Measurements from ENCODE around the gene DCAF11. TPM values are rescaled to one million over a fixed set of nuclear protein-coding genes. Genes with fewer than 3 reads are reported as not detected.
A peak's percentile ranks its signal among the peaks of the same experiment; 100 is the strongest.

DCAF11 gene
- total and polyA plus RNA-seq, 2 of the 13 experiments (the other 11 are each of a cell fraction or from before 2014, with no cell fraction given): 150 to 257 TPM

DNA sequence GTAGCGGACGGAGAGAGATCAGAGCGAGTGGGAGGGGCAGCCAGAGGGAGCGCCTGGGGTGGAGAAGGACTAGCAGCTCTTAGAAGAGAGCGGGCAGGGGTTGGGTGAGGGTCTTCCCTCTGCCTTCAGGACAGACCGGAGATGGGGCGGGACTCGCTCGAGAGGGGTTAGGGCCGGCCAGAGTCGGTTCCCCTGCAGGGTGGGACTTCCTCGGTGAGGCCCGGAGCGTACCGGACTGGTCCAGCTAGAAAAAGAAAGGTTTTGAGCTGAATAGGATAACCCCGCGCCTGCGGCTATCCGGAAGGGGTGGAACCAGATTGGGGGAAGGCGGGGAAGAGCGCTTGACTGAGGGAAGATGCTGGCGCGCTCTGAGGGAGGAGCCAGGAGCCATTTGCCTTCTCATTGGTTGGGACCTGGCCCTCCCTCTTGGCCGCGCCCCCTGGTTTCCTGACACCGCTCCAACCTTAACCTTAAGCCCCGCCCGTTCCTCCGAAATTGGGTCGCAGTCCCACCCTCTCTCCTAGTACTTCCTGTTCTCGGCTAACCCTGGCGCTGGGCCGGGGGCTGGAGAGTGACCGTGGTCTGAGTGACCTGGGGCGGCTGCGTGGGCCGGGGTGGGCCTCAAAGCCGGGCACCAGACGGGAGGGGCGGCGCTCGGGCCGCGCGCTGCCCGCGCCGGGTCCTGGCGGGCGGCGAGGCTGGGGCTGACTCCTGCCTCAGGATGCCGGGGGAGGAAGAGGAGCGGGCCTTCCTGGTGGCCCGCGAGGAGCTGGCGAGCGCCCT is 32.6 kb downstream of the DCAF11 start, which contains the start of gene RNF31 (continued):
- TF ChIP-seq, protein P1, sequence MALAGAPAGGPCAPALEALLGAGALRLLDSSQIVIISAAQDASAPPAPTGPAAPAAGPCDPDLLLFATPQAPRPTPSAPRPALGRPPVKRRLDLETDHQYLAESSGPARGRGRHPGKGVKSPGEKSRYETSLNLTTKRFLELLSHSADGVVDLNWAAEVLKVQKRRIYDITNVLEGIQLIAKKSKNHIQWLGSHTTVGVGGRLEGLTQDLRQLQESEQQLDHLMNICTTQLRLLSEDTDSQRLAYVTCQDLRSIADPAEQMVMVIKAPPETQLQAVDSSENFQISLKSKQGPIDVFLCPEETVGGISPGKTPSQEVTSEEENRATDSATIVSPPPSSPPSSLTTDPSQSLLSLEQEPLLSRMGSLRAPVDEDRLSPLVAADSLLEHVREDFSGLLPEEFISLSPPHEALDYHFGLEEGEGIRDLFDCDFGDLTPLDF (CRISPR knock-in tag; IDR thresholded peaks at IDR 0.05): peak; percentile 46
- TF ChIP-seq HMGA1 (CRISPR knock-in tag; conservative IDR thresholded peaks at IDR 0.05) (no peak), ZNF792 (CRISPR knock-in tag; IDR thresholded peaks at IDR 0.05) (no peak; the same call in 1 of the 2 replicates), ZFP36L2 (CRISPR knock-in tag; IDR thresholded peaks at IDR 0.05) (no peak; the same call in 1 of the 2 replicates), ZNF7 (CRISPR knock-in tag; IDR thresholded peaks at IDR 0.05) (peak; percentile 56; the same call in 1 of the 2 replicates), ERF (CRISPR knock-in tag; IDR thresholded peaks at IDR 0.05) (no peak)
- TF ChIP-seq, protein P2, sequence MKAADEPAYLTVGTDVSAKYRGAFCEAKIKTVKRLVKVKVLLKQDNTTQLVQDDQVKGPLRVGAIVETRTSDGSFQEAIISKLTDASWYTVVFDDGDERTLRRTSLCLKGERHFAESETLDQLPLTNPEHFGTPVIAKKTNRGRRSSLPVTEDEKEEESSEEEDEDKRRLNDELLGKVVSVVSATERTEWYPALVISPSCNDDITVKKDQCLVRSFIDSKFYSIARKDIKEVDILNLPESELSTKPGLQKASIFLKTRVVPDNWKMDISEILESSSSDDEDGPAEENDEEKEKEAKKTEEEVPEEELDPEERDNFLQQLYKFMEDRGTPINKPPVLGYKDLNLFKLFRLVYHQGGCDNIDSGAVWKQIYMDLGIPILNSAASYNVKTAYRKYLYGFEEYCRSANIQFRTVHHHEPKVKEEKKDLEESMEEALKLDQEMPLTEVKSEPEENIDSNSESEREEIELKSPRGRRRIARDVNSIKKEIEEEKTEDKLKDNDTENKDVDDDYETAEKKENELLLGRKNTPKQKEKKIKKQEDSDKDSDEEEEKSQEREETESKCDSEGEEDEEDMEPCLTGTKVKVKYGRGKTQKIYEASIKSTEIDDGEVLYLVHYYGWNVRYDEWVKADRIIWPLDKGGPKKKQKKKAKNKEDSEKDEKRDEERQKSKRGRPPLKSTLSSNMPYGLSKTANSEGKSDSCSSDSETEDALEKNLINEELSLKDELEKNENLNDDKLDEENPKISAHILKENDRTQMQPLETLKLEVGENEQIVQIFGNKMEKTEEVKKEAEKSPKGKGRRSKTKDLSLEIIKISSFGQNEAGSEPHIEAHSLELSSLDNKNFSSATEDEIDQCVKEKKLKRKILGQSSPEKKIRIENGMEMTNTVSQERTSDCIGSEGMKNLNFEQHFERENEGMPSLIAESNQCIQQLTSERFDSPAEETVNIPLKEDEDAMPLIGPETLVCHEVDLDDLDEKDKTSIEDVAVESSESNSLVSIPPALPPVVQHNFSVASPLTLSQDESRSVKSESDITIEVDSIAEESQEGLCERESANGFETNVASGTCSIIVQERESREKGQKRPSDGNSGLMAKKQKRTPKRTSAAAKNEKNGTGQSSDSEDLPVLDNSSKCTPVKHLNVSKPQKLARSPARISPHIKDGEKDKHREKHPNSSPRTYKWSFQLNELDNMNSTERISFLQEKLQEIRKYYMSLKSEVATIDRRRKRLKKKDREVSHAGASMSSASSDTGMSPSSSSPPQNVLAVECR (CRISPR knock-in tag; IDR thresholded peaks at IDR 0.05; ENCODE audit: borderline replicate concordance): no peak
- TF ChIP-seq, protein P3, sequence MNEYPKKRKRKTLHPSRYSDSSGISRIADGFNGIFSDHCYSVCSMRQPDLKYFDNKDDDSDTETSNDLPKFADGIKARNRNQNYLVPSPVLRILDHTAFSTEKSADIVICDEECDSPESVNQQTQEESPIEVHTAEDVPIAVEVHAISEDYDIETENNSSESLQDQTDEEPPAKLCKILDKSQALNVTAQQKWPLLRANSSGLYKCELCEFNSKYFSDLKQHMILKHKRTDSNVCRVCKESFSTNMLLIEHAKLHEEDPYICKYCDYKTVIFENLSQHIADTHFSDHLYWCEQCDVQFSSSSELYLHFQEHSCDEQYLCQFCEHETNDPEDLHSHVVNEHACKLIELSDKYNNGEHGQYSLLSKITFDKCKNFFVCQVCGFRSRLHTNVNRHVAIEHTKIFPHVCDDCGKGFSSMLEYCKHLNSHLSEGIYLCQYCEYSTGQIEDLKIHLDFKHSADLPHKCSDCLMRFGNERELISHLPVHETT (CRISPR knock-in tag; conservative IDR thresholded peaks at IDR 0.05): no peak; the same call in 1 of the 2 replicates
- TF ChIP-seq, protein P4, sequence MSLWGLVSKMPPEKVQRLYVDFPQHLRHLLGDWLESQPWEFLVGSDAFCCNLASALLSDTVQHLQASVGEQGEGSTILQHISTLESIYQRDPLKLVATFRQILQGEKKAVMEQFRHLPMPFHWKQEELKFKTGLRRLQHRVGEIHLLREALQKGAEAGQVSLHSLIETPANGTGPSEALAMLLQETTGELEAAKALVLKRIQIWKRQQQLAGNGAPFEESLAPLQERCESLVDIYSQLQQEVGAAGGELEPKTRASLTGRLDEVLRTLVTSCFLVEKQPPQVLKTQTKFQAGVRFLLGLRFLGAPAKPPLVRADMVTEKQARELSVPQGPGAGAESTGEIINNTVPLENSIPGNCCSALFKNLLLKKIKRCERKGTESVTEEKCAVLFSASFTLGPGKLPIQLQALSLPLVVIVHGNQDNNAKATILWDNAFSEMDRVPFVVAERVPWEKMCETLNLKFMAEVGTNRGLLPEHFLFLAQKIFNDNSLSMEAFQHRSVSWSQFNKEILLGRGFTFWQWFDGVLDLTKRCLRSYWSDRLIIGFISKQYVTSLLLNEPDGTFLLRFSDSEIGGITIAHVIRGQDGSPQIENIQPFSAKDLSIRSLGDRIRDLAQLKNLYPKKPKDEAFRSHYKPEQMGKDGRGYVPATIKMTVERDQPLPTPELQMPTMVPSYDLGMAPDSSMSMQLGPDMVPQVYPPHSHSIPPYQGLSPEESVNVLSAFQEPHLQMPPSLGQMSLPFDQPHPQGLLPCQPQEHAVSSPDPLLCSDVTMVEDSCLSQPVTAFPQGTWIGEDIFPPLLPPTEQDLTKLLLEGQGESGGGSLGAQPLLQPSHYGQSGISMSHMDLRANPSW (CRISPR knock-in tag; IDR thresholded peaks at IDR 0.05; ENCODE audit: borderline replicate concordance): no peak; the same call in 1 of the 2 replicates
- TF ChIP-seq, protein P5, sequence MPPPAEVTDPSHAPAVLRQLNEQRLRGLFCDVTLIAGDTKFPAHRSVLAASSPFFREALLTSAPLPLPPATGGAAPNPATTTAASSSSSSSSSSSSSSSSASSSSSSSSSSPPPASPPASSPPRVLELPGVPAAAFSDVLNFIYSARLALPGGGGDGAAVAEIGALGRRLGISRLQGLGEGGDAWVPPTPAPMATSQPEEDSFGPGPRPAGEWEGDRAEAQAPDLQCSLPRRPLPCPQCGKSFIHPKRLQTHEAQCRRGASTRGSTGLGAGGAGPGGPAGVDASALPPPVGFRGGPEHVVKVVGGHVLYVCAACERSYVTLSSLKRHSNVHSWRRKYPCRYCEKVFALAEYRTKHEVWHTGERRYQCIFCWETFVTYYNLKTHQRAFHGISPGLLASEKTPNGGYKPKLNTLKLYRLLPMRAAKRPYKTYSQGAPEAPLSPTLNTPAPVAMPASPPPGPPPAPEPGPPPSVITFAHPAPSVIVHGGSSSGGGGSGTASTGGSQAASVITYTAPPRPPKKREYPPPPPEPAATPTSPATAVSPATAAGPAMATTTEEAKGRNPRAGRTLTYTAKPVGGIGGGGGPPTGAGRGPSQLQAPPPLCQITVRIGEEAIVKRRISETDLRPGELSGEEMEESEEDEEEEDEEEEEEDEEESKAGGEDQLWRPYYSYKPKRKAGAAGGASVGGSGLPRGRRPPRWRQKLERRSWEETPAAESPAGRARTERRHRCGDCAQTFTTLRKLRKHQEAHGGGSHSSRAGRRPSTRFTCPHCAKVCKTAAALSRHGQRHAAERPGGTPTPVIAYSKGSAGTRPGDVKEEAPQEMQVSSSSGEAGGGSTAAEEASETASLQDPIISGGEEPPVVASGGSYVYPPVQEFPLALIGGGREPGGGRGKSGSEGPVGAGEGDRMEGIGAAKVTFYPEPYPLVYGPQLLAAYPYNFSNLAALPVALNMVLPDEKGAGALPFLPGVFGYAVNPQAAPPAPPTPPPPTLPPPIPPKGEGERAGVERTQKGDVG (CRISPR knock-in tag; IDR thresholded peaks at IDR 0.05; ENCODE audit: borderline replicate concordance): no peak
- TF ChIP-seq, protein P6, sequence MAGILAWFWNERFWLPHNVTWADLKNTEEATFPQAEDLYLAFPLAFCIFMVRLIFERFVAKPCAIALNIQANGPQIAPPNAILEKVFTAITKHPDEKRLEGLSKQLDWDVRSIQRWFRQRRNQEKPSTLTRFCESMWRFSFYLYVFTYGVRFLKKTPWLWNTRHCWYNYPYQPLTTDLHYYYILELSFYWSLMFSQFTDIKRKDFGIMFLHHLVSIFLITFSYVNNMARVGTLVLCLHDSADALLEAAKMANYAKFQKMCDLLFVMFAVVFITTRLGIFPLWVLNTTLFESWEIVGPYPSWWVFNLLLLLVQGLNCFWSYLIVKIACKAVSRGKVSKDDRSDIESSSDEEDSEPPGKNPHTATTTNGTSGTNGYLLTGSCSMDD (CRISPR knock-in tag; IDR thresholded peaks at IDR 0.05): peak; percentile 22; the same call in 1 of the 2 replicates
